IMR-90 (cell line): ENCODE data around the gene CFC1B.
"Not testable (repeated sequence)": the region's sequence is repeated elsewhere in the genome, so short reads cannot be mapped to it uniquely, and the experiment has no call there.

ENCODE experiments used
- BHLHE40 ChIP-seq: fragments of 150-350 bp; IDR thresholded peaks from 2 replicates; pipeline ENCODE4 v1.6.1; 2016; ENCODE audit warnings: mild to moderate bottlenecking, low read depth, low read length
- CTCF ChIP-seq: conservative IDR thresholded peaks from 2 replicates; pipeline ENCODE4 v1.5.1; 2012; ENCODE audit warnings: mild to moderate bottlenecking, low read depth, low read length, improper control_type of control experiment
- POLR2A ChIP-seq: IDR thresholded peaks from 2 replicates; pipeline ENCODE4 v1.6.1; 2012; ENCODE audit warnings: mild to moderate bottlenecking, low read depth, low read length
- RAD21 ChIP-seq: IDR thresholded peaks from 2 replicates; pipeline ENCODE4 v1.6.1; 2012; ENCODE audit warnings: low read length, improper control_type of control experiment
- RFX5 ChIP-seq: IDR thresholded peaks from 2 replicates; pipeline ENCODE4 v1.8.0; 2012; ENCODE audit warnings: low read depth, mild to moderate bottlenecking, low read length, moderate library complexity

- TF ChIP-seq CTCF, BHLHE40, POLR2A, RAD21, RFX5: not testable (repeated sequence)
Observed at GRCh38 chr2:130530212-130530611, 9.2 kb downstream of the CFC1B start.
